Astrocyte of the hippocampus (primary cell): ENCODE results near the gene SNAP25.

Experiments used
- DNase-seq: peaks from one replicate; pipeline ENCODE4 v3.0.0; 2011; ENCODE audit warnings: low read depth, low spot score

SNAP25 gene

DNA sequence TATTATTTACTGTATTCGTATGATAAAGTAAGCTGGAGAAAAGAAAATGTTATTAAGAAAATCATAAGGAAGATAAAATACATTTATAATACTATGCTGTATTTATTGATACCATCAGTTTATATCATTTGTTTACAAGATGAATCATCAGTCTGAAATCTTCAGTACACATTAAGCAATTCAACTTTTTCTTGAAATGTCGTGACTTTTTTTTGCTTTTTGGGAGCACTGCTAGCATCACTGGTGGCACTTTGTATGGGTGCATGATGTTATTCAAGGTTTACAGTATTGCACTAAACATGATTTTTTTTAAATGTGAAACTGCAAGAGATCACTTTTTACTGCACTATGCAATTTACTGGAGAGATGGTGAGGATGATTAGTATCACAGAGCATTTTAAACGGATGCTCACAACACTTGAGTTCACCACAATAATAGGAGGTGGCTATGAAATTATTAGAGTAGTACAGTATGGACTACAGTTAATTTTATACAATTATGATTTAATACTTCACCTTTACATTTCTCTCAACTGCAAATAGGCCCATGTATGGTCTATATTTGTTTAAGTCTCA, 85.9 kb downstream of the SNAP25 start:
- DNase-seq, result no peak

DNA sequence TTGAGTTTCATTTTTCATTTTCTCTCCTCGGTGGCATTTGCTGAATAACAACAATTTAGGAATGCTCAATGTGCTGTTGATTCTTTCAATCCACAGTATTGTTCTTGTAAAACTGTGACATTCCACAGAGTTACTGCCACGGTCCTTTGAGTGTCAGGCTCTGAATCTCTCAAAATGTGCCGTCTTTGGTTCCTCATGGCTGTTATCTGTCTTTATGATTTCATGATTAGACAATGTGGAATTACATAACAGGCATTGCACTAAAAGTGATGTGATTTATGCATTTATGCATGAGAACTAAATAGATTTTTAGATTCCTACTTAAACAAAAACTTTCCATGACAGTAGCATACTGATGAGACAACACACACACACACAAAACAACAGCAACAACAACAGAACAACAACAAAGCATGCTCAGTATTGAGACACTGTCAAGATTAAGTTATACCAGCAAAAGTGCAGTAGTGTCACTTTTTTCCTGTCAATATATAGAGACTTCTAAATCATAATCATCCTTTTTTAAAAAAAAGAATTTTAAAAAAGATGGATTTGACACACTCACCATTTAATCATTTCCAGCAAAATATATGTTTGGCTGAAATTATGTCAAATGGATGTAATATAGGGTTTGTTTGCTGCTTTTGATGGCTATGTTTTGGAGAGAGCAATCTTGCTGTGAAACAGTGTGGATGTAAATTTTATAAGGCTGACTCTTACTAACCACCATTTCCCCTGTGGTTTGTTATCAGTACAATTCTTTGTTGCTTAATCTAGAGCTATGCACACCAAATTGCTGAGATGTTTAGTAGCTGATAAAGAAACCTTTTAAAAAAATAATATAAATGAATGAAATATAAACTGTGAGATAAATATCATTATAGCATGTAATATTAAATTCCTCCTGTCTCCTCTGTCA, 88.1 kb downstream of the SNAP25 start:
- DNase-seq, result peak; percentile 85

DNA sequence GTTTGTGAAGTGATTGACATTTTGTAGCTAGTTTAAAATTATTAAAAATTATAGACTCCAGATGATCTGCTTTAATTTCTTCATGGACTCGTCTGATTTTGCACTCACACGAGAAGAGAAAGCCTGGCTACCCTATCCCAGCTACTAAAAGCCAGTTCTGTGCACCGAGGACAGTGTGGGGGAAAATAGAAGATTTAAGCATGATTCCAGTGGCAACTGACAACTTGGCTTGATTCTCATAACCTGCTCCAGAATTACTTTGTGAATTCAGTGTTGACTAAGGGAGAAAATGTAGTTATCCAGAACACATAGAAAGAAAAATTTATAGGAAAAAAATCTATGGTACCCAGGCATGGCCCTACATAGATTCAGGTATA, 88.7 kb downstream of the SNAP25 start:
- peak; percentile 71 for DNase-seq

DNA sequence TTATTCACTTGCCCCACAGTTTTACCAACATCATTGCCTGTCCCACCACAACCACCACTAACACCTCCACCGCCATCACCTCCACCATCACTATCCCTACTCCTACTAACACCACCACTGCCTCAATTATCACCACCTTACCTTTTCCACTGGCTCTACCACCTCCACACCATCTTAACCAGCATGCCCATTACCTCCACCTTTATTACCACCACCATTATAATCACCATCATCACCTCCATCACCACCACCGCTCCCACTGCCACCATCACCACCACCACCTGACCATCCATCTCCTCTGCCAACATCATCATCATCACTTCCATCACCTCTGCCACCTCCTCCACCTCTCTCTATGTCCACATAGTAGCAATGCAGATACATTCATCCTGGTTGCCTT, 90.0 kb downstream of the SNAP25 start:
- DNase-seq, result no peak

DNA sequence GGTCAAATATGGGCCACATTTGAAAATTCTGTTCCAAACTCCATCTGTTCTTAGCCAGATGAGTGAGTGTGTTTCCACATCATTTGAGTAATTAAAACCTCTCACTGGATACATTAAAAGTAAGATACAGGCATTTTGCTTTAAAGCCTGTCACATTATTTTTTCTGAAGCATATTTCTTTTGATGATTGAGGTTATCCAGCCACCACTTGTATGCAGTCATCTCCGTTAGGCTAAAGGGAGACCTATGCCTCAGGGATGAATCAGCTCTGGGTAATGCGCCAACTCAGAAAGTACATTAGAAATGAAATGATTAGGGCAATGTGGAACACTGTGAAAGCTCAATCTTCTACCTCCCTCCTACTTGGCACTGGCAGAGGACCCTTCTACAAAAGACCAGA, 90.7 kb downstream of the SNAP25 start:
- peak; percentile 91 for DNase-seq

DNA sequence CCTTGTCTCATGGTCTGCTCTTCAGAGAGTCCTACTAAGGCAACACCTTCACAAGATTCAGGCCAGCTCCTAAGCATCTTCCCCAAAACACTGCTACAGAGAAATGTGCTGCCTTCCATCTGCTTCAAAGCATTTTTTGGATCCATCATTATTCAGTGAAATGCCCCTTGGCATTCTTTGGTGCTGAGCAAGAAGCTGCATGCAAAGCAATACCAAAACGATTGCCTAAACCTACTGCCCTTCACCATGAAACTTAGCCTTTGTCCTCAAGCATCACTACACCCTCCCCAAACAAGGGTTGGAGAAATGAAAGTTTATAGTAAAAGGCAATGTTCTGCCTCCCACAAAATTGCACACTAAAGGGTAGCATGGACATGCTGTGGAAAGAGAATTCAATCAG, 93.5 kb downstream of the SNAP25 start:
- DNase-seq, result peak; percentile 56

DNA sequence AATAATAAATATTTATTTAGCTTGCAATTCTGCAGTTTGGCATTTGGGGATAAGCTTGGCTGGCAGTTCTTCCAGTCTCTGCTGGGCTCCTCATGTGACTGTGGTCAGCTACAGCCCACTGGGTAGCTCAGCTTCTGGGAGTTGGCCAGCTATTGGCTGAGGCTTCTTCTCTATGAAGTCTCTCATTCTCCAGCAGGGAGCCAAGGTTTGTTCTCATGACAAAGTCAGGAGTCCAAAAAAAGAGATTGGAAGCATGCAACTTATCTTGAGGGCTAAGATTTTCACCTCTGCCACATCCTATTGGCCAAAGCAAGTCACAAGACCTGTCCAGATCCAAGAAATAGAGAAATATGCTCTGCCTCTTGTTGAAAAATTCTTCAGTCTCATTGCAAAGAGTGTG, 94.6 kb downstream of the SNAP25 start:
- DNase-seq, result no peak

DNA sequence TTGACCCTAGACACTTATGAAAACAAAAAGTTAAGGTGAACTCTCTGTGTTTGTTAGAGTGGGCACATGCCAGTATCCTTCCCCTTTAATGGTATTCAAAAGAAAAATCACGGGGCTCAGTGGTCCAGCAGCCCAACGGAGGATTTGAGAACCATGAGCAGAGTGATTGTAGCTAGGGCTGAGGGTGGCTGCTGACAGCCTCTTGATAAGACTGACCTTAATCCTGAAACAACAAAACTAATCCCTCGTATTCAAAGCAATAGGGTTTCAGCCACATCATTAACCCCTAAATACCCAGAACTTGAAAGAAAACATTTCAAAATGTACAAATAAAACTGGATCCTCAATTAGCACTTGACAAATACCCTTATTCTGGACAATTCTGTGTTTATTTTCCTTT, 95.1 kb downstream of the SNAP25 start:
- DNase-seq, result peak; percentile 35

DNA sequence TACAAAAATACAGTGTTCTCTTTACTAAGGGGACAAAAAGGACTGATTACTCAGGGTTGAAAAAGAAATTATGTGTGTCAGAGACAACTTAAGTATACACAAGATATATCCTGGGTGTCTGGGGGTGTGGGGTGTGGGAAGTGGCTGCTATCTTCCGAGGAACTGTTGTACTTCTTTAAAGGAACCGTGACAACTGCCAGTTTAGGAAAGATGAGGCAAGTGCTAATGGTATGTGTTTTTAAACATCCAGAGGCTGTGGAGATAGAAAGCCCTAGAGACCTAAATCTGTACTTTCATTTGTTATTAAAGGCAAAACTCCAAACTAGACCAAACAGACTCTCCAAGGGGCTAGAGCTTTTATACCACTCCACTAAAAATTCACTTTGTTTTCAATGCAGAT, 95.6 kb downstream of the SNAP25 start:
- peak; percentile 47 for DNase-seq

DNA sequence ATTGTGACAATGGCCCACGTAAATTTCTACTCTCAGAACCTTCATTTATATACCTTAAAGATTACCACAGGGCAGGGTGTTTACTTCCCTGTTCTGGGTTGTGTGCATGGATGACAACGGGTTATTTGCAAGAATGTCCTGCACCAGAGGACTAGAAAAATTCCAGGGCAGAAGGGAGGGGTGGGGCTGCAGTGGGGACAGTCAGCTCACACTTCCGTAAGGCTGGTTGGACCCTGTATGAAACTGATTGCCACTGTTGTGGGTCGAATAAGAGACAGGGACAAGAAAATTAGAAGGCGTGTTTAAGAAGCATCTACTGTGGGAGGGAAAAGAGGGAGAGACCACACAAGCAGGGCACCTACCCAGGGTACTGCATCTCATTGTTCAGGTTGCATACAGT, 96.5 kb downstream of the SNAP25 start:
- DNase-seq, result no peak

DNA sequence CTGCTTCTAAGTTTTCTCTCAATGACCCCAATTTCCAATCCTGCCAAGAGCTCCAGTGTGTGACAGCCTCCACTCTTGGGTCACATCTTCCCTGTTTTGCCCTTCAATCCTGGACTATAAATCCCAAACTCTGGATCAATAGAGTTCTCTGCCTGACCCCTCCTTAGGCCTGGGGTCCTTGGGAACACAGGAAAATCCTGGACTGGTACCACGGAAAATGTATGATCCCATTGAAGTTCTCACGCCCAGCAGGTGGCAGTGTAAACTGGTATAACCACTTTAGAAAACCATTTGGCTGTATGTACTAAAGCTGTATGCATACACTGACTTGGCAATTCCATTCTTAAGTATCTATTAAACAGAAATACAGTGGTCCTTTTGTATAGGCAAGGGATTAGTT, 98.0 kb downstream of the SNAP25 start:
- no peak for DNase-seq

DNA sequence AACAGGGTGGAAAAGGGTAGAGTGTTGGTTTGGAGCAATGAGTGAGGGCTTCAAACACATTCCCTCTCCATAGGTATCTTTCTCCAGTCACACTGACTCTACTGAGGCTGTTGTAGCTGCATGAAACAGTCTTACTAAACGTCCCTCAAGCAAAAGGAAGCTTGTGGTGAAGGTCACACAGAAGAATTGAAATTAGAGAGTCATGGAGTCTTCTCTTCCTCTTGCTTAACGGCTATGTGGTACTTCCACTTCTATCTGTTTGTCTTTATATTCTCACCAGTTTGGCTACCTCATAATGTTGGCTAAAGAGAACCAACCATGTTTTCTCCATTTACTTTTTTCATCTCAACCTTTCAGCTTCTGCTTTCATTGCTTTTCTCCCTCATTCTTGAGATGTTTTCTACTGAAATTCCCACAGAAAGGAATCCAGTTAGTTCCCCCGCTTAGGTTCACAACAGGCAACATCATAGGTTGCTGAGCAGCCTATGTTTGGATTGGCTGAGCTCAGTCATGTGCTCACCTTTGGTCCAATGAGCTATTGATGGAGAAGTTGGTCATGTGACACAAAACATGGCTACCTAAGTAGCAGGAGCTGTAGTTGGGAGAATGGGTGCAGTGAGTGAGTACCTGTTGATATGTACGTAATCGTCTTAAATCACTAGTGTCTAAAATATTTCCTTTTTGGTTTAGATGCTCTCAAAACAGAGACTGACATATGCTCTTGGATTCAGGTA, 99.8 kb downstream of the SNAP25 start:
- no peak for DNase-seq

DNA sequence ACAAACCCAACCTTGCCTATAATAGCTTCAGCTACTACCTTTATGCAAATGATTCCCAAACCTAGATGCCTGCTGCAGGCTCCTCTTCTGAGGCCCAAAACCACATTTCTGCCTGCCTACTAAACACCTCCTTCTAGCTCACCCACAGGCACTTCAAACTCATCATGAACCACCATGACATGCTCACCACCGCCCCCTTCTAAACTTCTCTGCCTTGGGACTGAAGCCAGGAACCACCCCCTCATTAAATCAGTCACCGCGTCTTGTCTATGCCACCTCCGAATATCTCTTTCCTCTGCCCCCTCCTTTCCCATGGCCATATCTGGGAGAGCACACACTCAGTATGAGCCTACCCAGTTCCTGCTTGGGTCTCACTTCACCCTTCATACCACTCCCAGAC, 101.2 kb downstream of the SNAP25 start:
- no peak for DNase-seq

DNA sequence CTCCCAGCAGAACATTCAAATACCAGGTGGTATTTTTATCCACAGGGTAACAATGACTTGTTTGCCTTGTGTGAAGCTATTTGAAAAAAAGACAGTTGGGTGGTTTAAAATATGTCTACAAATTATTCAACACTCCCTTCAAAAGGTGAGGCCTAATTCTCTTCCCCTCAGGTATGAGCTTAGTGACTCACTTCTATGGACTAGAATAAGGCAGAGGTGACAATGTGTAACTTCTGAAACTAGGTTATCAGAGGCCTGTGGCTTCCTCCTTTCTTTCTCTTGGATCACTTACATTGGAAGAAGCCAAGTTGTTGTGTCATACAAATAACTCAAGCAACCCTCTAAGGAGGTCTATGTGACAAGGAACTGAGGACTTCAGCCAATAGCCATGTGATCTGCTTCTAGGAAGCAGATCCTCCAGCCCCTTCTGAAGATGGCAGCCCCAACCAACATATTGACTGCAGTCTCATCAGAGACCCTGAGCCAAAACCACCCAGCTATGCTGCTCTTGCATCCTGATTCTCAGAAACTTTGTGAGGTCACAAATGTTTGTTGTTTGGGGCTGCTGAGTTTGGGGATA, 102.6 kb downstream of the SNAP25 start:
- no peak for DNase-seq

DNA sequence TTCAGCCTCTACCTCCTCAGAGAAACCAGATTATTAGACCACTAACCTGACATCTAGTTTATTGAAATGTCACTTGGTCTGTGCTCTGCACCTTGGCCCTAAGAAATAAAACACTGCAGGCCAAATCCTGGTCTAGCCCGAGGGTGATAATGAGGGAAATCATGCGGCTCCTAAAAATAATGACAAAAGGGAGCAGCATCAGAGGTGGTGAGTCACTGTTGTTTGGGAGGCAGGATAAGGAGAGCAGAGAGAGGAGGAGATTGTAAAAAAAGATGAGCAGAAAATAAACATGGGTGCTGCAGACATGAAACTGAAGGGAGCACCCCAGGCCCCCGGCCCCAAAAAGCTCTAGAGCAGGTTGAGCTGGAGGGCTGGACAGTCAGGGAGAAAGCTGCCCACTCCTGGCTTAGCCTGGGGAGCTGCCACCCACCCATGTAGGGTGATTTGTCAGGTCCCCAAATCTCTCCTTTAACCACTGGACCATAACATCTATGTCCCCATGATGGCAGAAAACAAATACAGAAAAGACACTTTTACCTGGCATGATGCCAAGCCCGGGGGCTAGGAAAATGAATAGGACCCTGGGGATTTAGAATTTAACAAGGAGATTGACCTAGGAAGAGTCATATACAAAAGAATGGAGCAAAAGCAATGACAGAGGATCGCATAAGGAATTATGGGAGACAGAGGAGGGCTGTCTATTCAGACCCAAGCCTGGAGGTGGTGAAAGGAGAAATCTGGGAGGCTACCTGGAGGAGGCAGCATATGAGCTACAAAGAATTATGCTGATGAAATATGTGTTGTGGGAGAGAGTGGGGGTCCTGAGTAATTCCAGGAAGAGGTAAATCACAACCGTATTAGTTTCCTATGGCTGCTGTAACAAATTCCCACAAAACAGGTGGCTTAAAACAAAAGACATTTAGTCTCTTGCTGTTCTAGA, 103.7 kb downstream of the SNAP25 start:
- peak; percentile 59 for DNase-seq

DNA sequence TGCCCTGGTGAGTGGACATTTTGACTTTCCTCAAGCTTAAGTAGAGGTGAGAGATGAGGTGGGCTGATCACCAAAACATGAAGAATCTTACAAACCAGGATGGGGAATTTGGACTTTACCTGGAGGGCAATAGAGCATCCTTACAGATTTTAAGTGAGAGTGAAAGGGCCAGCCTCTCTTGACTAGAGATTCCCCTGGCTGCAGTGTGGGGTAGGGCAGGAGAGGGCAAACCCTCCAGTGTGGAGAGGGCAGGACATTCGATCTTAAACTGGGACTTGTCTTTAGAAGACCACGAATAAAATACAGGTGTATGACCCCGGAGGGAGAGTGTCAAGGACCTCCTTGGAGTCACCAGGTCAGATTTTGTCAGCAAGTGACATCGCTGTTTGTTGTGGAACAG, 105.1 kb downstream of the SNAP25 start:
- no peak for DNase-seq

DNA sequence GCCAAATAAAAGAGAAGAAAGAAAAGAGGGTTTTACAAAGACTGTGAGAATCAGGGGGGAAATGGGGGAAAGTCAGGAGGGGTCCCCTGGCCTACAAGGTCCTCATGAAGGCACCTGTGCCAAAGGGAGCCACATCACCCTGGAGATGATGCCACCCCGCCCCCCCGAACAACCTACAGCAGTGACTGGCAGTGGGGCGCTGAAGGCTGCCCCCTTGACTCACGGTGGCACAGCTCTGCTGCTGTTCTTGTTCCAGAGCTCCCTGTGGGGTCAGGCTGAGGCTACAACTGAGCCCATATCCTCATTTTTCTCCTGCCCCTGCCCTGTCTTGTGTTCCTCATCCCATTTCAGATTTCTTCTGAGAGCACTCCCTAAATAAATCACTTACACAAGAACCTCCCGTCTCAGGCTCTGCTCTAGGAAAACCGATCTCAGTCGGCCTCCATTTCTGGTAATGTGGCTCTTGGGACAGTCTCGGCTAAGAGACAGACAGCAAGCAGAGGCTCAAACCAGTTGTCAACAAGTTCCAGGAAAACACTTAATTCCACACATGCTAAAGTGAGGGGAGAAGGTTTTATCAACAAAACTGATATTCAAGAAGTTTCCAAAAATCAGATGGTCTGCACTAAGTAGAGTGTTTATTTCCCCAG, 105.7 kb downstream of the SNAP25 start:
- no peak for DNase-seq

DNA sequence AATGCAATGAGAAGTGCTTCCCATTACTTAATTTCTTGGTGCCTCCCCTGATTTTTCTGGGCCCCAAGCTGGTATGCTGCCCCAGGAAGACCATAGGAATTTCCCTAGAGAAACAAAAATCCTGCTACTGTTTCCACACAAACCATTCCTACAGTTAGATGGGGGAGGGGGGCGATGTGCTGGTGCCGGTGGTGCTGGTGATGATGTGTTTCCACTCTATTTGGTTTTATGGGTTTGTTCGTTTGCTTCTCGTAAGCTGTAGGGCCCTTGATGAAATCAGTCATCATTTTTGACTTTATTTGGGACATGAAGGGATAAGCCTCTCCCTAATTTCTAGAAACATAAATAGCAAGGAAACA, 110.2 kb downstream of the SNAP25 start:
- DNase-seq, result no peak

DNA sequence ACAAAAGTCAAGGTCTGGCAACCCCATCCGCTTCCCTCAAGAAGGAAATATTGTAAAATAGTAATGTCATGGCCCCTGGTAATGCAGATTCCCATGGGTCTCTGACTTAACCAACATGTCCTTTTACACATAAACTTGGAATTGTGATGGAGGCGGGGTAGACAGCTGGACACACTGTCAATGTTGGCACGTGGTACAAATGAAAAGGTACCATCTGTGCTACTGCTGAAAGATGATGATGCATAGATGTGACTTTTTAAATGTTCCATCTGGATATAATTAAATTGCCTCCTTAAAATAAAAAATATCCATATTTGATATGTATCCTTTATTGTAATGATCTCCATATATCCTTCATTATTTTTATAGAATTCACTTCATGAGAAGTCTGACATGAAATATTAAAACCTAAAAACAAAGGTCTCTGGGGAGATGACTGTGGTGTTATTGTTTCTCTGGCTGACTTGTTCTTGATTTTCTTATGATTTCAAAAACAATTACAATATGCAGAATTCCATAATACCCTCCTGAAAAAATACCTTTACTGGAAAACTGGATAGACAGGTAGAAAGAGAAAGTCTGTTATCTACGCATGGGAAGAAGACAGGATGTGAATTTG, 110.9 kb downstream of the SNAP25 start:
- DNase-seq, result no peak

DNA sequence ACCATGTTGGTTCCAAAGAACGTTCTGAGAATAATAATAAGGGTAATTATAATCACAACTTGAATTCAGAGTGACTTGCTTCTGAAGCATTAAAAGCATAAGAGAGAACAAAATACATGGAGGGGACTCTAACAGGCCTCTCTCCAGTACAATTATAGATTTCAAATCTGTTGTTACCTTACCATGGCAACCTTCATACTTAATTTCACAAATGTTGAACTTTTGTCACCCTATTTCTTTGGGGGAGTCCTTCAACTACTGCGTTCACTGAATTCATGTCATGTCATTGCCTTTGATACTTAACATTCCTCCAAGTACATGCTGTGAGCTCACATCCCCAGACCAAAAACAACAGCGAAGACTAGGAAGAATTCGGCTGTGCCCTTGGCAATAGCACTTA, 111.4 kb downstream of the SNAP25 start:
- no peak for DNase-seq
